ENCODE data around the gene FYTTD1.

FYTTD1 gene

DNA sequence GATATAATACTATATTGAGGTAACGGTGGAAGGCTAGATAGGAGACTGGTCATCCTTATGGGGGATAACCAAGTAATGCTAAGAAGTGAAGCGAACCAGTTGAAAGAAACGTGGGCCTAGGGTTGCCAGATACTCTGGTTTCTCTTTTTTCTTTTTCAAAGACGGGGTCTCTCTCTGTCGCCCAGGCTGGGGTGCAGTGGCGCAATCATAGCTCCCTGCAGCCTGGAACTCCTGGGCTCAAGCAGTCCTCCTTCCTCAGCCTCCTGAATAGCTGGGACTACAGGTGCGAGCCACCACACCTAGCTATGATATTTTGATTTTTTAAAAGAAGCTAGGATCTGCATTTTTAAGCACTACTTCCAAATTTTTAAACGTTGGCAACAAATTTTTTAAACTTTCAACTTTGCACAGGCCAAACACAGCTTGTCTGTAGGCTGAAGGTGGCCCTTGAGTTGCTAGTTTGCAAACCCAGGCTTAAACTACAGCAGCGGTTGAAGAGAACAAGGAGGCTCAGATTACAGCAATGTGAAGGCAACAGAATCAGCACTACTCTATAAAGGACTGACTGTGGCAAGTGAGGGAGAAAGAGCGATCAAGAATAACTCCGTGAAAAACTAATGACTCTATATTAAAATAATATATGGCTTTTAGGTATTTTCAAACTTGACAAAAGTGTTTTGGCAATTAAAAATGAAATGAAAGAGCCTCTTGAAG is 11.8 kb upstream of the FYTTD1 start:
- DNase-seq: no peak

- DNase-seq: no peak
Observed at GRCh38 chr3:197742787-197743186, 6.9 kb upstream of the FYTTD1 start.

GRCh38 chr3:197746209-197746608 is 3.5 kb upstream of the FYTTD1 start:
- DNase-seq: no peak

GRCh38 chr3:197746801-197747237 is 2.9 kb upstream of the FYTTD1 start:
- DNase-seq: no peak

- DNase-seq: no peak
Observed at GRCh38 chr3:197748597-197749314, 927 bp upstream of the FYTTD1 start.

GRCh38 chr3:197749315-197749600 is 425 bp upstream of the FYTTD1 start:
- DNase-seq: peak; percentile 53

DNA sequence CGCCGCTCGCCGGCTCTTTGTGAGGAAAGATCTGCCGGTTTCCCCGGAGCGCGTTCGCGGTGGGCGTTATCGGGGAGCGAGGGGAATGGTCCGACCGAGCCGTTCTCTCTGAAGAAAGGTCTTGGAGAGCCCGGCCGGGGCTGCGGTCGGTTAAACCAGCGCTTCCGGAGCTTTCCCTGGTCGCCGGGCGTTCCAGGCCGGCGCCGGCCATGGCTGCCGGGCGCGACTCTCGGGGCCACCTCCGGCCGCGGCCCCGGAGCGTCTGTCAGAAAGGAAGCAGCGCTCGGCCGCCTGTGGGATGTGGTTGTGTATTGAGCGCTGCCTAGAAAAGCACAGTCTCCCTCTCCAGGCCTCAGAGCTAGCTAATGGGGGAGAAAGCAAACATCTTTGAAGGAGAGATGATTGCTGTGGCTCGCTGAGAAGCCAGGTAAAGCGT is 731 bp downstream of the FYTTD1 start:
- DNase-seq: peak; percentile 57

GRCh38 chr3:197750858-197751737 is 1.4 kb downstream of the FYTTD1 start:
- peak; percentile 20 for DNase-seq

DNA sequence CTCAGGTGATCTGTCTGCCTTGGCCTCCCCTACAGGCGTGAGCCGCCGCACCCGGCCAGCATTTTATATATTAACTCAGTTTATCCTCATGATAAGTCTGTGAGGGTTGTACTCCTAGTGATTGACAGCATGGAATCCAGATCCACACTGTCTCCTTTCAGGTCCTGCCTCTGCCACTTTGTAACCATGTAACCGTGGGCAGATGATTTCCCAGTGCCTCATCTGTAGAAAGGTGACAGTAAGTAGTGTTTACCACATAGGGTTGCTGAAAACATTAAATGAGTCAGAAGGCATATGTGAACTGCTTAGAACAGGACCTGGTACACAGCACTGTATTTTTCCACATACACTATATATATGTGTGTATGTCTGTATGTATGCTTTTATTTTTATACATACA is 2.4 kb downstream of the FYTTD1 start:
- no peak for DNase-seq

DNA sequence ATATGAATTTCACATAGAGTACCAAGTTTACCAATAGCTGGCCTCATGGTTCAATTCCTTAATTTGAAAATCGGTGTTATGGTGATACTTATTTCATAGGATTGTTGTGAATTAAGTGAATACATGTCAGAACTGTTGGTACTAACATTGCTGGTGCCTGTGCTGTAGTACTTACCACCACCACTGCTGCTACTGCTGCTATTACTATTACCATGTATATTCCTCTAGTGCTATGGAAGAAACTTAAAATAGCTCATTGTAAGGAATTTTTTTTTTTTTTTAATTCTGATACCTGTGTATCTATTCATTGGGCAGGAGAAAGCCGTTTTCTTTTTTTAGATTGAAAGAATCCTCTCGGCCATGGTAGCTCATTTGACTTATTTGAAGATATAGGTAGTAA is 3.6 kb downstream of the FYTTD1 start:
- DNase-seq: no peak

- no peak for DNase-seq
Observed at GRCh38 chr3:197756704-197757103, 7.0 kb downstream of the FYTTD1 start.

- DNase-seq: no peak
Observed at GRCh38 chr3:197758512-197758911, 8.8 kb downstream of the FYTTD1 start.

GRCh38 chr3:197761784-197762183 is 12.1 kb downstream of the FYTTD1 start:
- no peak for DNase-seq

GRCh38 chr3:197775317-197775716 is 25.6 kb downstream of the FYTTD1 start:
- DNase-seq: no peak

DNA sequence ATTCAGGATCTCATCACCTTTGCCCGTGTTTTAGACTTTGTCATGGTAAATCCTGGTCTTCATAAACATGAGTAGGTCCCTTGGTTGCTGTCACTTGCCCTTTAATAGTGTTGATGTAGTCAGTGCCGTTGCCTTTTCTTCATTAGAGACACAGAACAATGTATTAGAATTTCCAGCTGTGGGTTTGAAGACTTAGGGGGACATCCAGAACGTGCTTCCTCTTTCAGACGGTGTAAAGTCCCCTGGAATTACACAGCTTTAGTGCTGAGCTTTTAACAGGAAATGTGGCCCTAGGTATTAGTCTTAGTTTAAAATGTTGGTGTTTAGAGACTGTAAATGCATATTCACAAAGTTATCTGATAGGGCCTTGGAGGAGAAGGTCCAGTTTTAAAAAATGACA is 32.5 kb downstream of the FYTTD1 start:
- DNase-seq: no peak

GRCh38 chr3:197784019-197784585 is 34.4 kb downstream of the FYTTD1 start:
- no peak for DNase-seq

- DNase-seq: no peak
Observed at GRCh38 chr3:197787412-197787811, 37.7 kb downstream of the FYTTD1 start.

DNA sequence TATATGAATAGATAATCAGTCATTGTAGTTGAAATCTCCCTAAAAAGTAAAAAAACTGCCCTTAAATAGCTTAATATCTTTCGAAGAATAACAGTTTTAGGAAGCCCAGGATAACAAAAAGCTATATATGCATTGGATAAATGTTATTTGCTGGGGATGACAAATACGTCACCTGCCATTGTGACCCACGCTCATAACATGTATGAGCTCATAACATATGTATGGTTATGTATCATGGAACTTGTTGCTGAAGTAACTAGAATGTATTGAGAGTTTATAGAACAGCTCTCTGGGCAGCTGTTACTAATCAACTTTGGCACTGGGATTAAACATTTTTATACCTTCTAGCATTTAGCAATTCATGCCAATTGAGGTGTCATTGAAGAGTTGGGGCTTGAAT is 39.6 kb downstream of the FYTTD1 start:
- no peak for DNase-seq

GRCh38 chr3:197790033-197790432 is 40.4 kb downstream of the FYTTD1 start:
- DNase-seq: no peak

DNA sequence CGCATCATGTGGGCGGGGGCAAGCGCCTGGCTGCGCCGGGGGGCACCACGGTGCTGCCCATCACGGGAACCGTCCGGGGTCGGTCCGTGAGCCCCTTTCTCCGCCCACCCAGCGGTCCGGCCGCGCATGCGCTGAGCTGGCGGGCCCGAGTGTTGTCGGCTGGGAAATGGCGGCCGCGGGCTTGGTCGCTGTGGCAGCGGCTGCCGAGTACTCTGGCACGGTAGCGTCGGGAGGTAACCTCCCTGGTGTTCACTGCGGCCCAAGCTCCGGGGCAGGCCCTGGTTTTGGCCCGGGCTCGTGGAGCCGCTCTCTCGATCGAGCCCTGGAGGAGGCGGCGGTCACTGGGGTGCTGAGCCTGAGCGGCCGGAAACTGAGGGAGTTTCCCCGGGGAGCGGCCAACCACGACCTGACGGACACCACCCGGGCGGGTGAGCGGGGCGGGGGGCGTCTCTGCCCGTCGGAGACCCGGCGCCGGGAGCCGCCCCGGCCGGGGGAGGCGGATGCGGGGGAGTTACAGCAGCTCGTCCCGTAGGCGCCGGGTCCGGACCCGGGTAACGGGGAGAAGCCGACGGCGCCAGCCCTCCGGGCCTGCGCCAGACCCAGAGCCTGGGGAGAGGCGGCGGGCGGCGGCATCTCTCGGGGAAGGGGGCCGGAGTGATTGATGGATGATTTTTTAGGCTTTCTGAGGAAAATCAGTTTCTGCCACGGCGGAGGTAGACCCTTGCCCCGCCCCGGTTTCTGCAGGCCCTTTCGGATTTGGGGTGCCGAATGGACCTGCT is 41.6 kb downstream of the FYTTD1 start, which contains the start of gene LRCH3:
TSS of gene LRCH3 (plus strand) at position 142 of the 779 bp plus-strand sequence. CDS start at position 167, 25 bp downstream.
- DNase-seq: peak; percentile 76

GRCh38 chr3:197791892-197792647 is 42.4 kb downstream of the FYTTD1 start:
- DNase-seq: peak; percentile 43

DNA sequence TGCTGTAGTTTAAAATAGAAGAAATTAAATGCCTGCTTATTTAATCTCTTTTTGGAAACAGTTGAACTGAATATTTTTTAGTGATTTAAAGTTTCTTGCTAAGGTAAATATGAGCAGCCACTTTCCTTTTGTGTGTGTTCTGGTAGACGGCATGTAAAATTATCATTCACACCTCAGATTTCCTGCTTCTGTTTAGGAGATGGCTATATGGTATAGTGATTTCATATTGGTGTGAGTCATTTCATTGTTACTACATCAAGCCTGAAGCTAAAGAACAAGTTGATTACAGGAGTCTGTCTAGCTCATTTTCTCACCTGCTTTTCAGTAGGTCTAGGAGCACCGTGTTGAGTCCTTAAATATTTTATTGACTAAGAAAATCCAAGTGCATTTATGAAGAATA is 43.6 kb downstream of the FYTTD1 start:
- peak; percentile 76 for DNase-seq
